ENCODE data around the gene GDF15.

GRCh38 chr19:18435178-18435841 lies 49.4 kb downstream of the GDF15 start:
- TF ChIP-seq CTCF (IDR thresholded peaks at IDR 0.05), result no peak
- TF ChIP-seq POLR2A (IDR thresholded peaks at IDR 0.05), result no peak

All from Peyer's patch (tissue), 4 donors.